Stimulated activated CD4-positive, alpha-beta T cell treated with anti-CD3 and anti-CD28 coated beads, Interleukin-1b, Interleukin-23, amount 100 ng/mL, for 1 hour (primary cell): ENCODE results near the gene ZNF385C.
"Not testable (repeated sequence)": the region's sequence is repeated elsewhere in the genome, so short reads cannot be mapped to it uniquely, and the experiment has no call there.

Source experiments
- DNase-seq, 2 donors: peaks; one replicate each; pipeline ENCODE4 v3.0.0-alpha.2; 2020; ENCODE audit warnings: low read depth in 2 of 2

The ZNF385C gene

GRCh38 chr17:42097691-42098631 is at the start of gene ZNF385C:
TSS of gene ZNF385C (minus strand) at chr17:42098473. CDS start at chr17:42063056, 35,417 bp downstream.
- DNase-seq: peak in 1 of 2 donors; percentile 53

GRCh38 chr17:42146911-42147607 is 48.8 kb upstream of the ZNF385C start:
- DNase-seq: no peak

- DNase-seq: not testable (repeated sequence)
Measured at GRCh38 chr17:42143138-42143537, 44.9 kb upstream of the ZNF385C start.

- no peak for DNase-seq
Measured at GRCh38 chr17:42142371-42142896, 44.2 kb upstream of the ZNF385C start.

- no peak for DNase-seq
Measured at GRCh38 chr17:42141382-42141781, 43.1 kb upstream of the ZNF385C start.

GRCh38 chr17:42140690-42141089 is 42.4 kb upstream of the ZNF385C start:
- DNase-seq: not testable (repeated sequence)

GRCh38 chr17:42138749-42139492 is 40.6 kb upstream of the ZNF385C start:
- no peak for DNase-seq

- DNase-seq: no peak
Measured at GRCh38 chr17:42136654-42137051, 38.4 kb upstream of the ZNF385C start.

- no peak for DNase-seq
Measured at GRCh38 chr17:42135664-42136653, 37.7 kb upstream of the ZNF385C start.

GRCh38 chr17:42135151-42135550 is 36.9 kb upstream of the ZNF385C start:
- DNase-seq: no peak

GRCh38 chr17:42133461-42134041 is 35.3 kb upstream of the ZNF385C start:
- no peak for DNase-seq

- no peak for DNase-seq
Measured at GRCh38 chr17:42132941-42133340, 34.7 kb upstream of the ZNF385C start.

GRCh38 chr17:42131981-42132432 is 33.7 kb upstream of the ZNF385C start:
- no peak for DNase-seq

GRCh38 chr17:42131232-42131631 is 33.0 kb upstream of the ZNF385C start:
- no peak for DNase-seq

- DNase-seq: no peak
Measured at GRCh38 chr17:42130310-42130936, 32.1 kb upstream of the ZNF385C start.

GRCh38 chr17:42129109-42129837 is 31.0 kb upstream of the ZNF385C start:
- no peak for DNase-seq

- DNase-seq: no peak
Measured at GRCh38 chr17:42127414-42127813, 29.1 kb upstream of the ZNF385C start.

- DNase-seq: no peak
Measured at GRCh38 chr17:42126836-42127235, 28.6 kb upstream of the ZNF385C start.

GRCh38 chr17:42125565-42125964 is 27.3 kb upstream of the ZNF385C start:
- DNase-seq: no peak
